ENCODE results near the gene MYO18B.

GRCh38 chr22:25712661-25713400 lies 29.2 kb upstream of the MYO18B start:
- TF ChIP-seq CTCF (IDR thresholded peaks at IDR 0.05; ENCODE audit: low read depth, low read length): no peak
- no peak for TF ChIP-seq EZH2phosphoT487 (IDR thresholded peaks at IDR 0.05; ENCODE audit: low read depth)
